Tibial nerve (tissue), 4 donors: ENCODE measurements around the gene FBXO30. TPM values are rescaled to one million over a fixed set of nuclear protein-coding genes. Genes with fewer than 3 reads are reported as not detected.

Experiments used
- DNase-seq, 2 donors: peaks; one replicate each; pipeline ENCODE4 v3.0.0-alpha.2; 2019; ENCODE audit warnings: low spot score in 2 of 2
- H3K27ac ChIP-seq, 4 donors: fragments of 200-600 bp; sonication (generic) in 3 of 4; one replicate each; pipeline ENCODE4 v1.5.1; 2017 to 2019; ENCODE audit warnings: mild to moderate bottlenecking in 1 of 4
- H3K27me3 ChIP-seq, 2 donors: fragments of 200-600 bp; sonication (generic) in 1 of 2; one replicate each; pipeline versions ENCODE4 v1.5.1 to v1.6.0; 2017 to 2019
- H3K36me3 ChIP-seq, 3 donors: fragments of 200-600 bp; sonication (generic); one replicate each; pipeline ENCODE4 v1.5.1; 2018 to 2019
- H3K4me1 ChIP-seq, 4 donors: fragments of 200-600 bp; sonication (generic) in 3 of 4; one replicate each; pipeline ENCODE4 v1.5.1; 2017 to 2019
- H3K4me3 ChIP-seq, 4 donors: fragments of 200-600 bp; sonication (generic) in 3 of 4; one replicate each; pipeline ENCODE4 v1.5.1; 2017 to 2019; ENCODE audit warnings: mild to moderate bottlenecking in 1 of 4, moderate library complexity in 1 of 4
- H3K9me3 ChIP-seq, 4 donors: fragments of 200-600 bp; sonication (generic) in 3 of 4; one replicate each; pipeline ENCODE4 v1.5.1; 2017 to 2019
- CTCF ChIP-seq, 5 experiments: fragments of 200-600 bp in 3 of 5; fragments of 450-650 bp in 2 of 5; sonication (generic) in 3 of 5; IDR thresholded peaks; one replicate each; pipeline ENCODE4 v1.5.1; 2016 to 2019; ENCODE audit warnings: antibody characterized with exemption in 5 of 5, mild to moderate bottlenecking in 3 of 5, moderate library complexity in 2 of 5
- EP300 ChIP-seq, 2 donors: sonication (generic); formaldehyde crosslinking; IDR thresholded peaks; one replicate each; pipeline ENCODE4 v1.6.1; 2017; ENCODE audit warnings: antibody characterized with exemption in 2 of 2, mild to moderate bottlenecking in 1 of 2
- POLR2A ChIP-seq, 2 donors: fragments of 450-650 bp; IDR thresholded peaks; one replicate each; pipeline ENCODE4 v1.6.1; 2017; ENCODE audit warnings: antibody characterized with exemption in 2 of 2, mild to moderate bottlenecking in 2 of 2, moderate library complexity in 2 of 2
- WGBS, 2 donors: methylation state at CpG; one replicate each; pipeline ENCODE4 v1.1.5; 2018; 5-methylcytosine and 5-hydroxymethylcytosine counted together
- total RNA-seq, 4 donors: library from RNA; depleted of rRNA; stranded (reverse); fragments of >200 nt; gene quantifications; one replicate each; pipeline ENCODE4 v1.1.0, GENCODE V29; 2016

FBXO30 gene
- total RNA-seq, 4 donors from 2014 or later = 6.8 to 9.6 (median 8.2) TPM

GRCh38 chr6:145752638-145753037 is 62.0 kb downstream of the FBXO30 start:
- WGBS, 2 donors = 59 to 60% methylated on average over 2 of the region's 2 CpGs
- DNase-seq = no peak
- no peak overlapping the region for H3K27ac ChIP-seq
- H3K4me3 ChIP-seq = no peak overlapping the region
- H3K36me3 ChIP-seq = no peaks in the 10 kb centered on the region
- no peak for TF ChIP-seq EP300 (IDR thresholded peaks at IDR 0.05)
- no peak for TF ChIP-seq CTCF (IDR thresholded peaks at IDR 0.05)
- no peak for TF ChIP-seq POLR2A (IDR thresholded peaks at IDR 0.05)
- no peaks in the 10 kb centered on the region for H3K9me3 ChIP-seq
- H3K27me3 ChIP-seq = no peaks in the 10 kb centered on the region
- no peaks in the 10 kb centered on the region for H3K4me1 ChIP-seq

- H3K4me3 ChIP-seq = no peak overlapping the region
- 33 to 36% methylated on average over 1 of the region's 1 CpG for WGBS, 2 donors
- H3K4me1 ChIP-seq = no peaks in the 10 kb centered on the region
- H3K27me3 ChIP-seq = no peaks in the 10 kb centered on the region
- H3K9me3 ChIP-seq = no peaks in the 10 kb centered on the region
- no peak overlapping the region for H3K27ac ChIP-seq
- DNase-seq = no peak
- no peak for TF ChIP-seq EP300 (IDR thresholded peaks at IDR 0.05)
- TF ChIP-seq POLR2A (IDR thresholded peaks at IDR 0.05) = no peak
- no peak for TF ChIP-seq CTCF (IDR thresholded peaks at IDR 0.05)
- H3K36me3 ChIP-seq = no peaks in the 10 kb centered on the region
Measured at GRCh38 chr6:145749632-145750031, 65.0 kb downstream of the FBXO30 start.

- H3K9me3 ChIP-seq = no peaks in the 10 kb centered on the region
- no peaks in the 10 kb centered on the region for H3K4me1 ChIP-seq
- H3K4me3 ChIP-seq = no peak overlapping the region
- no peak for DNase-seq
- TF ChIP-seq EP300 (IDR thresholded peaks at IDR 0.05) (no peak), POLR2A (IDR thresholded peaks at IDR 0.05) (no peak), CTCF (IDR thresholded peaks at IDR 0.05) (no peak)
- 97 to 100% methylated on average over 1 of the region's 1 CpG for WGBS, 2 donors
- no peak overlapping the region for H3K27ac ChIP-seq
- H3K27me3 ChIP-seq = no peaks in the 10 kb centered on the region
- H3K36me3 ChIP-seq = no peaks in the 10 kb centered on the region
Measured at GRCh38 chr6:145745861-145746260, 68.7 kb downstream of the FBXO30 start.

DNA sequence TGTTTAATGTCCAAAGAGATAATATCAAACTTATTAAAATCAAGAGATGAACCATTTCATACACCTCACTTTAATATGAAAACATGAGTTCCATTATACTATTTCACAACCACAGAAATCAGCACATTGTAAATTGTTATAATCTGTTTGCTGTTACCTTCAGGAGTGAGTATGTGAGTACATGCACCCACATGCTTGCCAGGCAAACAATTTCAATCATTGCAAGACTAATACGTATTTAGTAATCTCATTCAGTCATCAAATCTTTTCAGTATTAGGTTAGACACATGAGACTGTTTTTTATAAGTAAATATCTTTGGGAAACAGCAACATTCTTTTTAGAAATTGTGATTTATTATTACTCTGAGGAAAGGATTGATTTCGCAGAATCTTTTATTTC is 70.0 kb downstream of the FBXO30 start:
- H3K27ac ChIP-seq = no peak overlapping the region
- TF ChIP-seq CTCF (IDR thresholded peaks at IDR 0.05) = no peak
- TF ChIP-seq EP300 (IDR thresholded peaks at IDR 0.05) = no peak
- TF ChIP-seq POLR2A (IDR thresholded peaks at IDR 0.05) = no peak
- DNase-seq = no peak
- no peaks in the 10 kb centered on the region for H3K36me3 ChIP-seq
- H3K27me3 ChIP-seq = no peaks in the 10 kb centered on the region
- H3K4me1 ChIP-seq = no peaks in the 10 kb centered on the region
- H3K4me3 ChIP-seq = no peak overlapping the region
- no peaks in the 10 kb centered on the region for H3K9me3 ChIP-seq
- 82 to 89% methylated on average over 2 of the region's 2 CpGs for WGBS, 2 donors

Other genes starting within 250 kb of the FBXO30 start
- 10 to 100 TPM; 14.7 to 24.9 (median 20.3) TPM for gene EPM2A, start 79.3 kb downstream of the FBXO30 start, total RNA-seq
- gene SHPRH, start 149.6 kb upstream of the FBXO30 start, total RNA-seq = 10 to 100 TPM; 41.6 to 54.0 (median 44.9) TPM
- gene GRM1, start 214.3 kb upstream of the FBXO30 start, total RNA-seq = under 1 TPM in 3 of 4 donors, not detected in 1; 0.30 to 0.63 (median 0.44) TPM